Stimulated activated naive CD8-positive, alpha-beta T cell treated with anti-CD3 and anti-CD28 coated beads, Interleukin-15, Interleukin-2, amounts not matched to agents 100 U/mL and 50 U/mL, for 24 hours (primary cell): Measurements from ENCODE around the gene ATP1A4.
"Not testable (repeated sequence)": the region's sequence is repeated elsewhere in the genome, so short reads cannot be mapped to it uniquely, and the experiment has no call there.

ENCODE experiments used
- ATAC-seq: fragments of 150-1000 bp; cut with Tn5 transposase; one replicate; pipeline ENCODE4 v1.10.0; 2021
- DNase-seq: peaks from one replicate; pipeline ENCODE4 v3.0.0; 2021

ATP1A4 gene

GRCh38 chr1:160123726-160124125, 27.7 kb upstream of the ATP1A4 start:
- no peak for ATAC-seq
- no peak for DNase-seq

GRCh38 chr1:160124705-160125478, 26.5 kb upstream of the ATP1A4 start:
- no peak for ATAC-seq
- no peak for DNase-seq

GRCh38 chr1:160125746-160126145, 25.7 kb upstream of the ATP1A4 start:
- ATAC-seq: peak; percentile 10
- no peak for DNase-seq

GRCh38 chr1:160126342-160126741, 25.1 kb upstream of the ATP1A4 start:
- not testable (repeated sequence) for DNase-seq, ATAC-seq

GRCh38 chr1:160127381-160127780, 24.0 kb upstream of the ATP1A4 start:
- DNase-seq (no peak), ATAC-seq (no peak)

GRCh38 chr1:160127865-160128523, 23.4 kb upstream of the ATP1A4 start:
- no peak for DNase-seq
- peak; percentile 7 for ATAC-seq

GRCh38 chr1:160128636-160129035, 22.8 kb upstream of the ATP1A4 start:
- DNase-seq (no peak), ATAC-seq (no peak)

- ATAC-seq: no peak
- DNase-seq: no peak
Measured at GRCh38 chr1:160129046-160129445, 22.4 kb upstream of the ATP1A4 start.

- DNase-seq (no peak), ATAC-seq (no peak)
Measured at GRCh38 chr1:160129558-160129957, 21.8 kb upstream of the ATP1A4 start.

GRCh38 chr1:160129966-160130365, 21.4 kb upstream of the ATP1A4 start:
- ATAC-seq: no peak

GRCh38 chr1:160130486-160130885, 20.9 kb upstream of the ATP1A4 start:
- no peak for ATAC-seq
- DNase-seq: no peak

More at GRCh38 chr1:160129966-160130365, 21.4 kb upstream of the ATP1A4 start:
- DNase-seq: no peak

- DNase-seq: no peak
- no peak for ATAC-seq
Measured at GRCh38 chr1:160130939-160131338, 20.5 kb upstream of the ATP1A4 start.

GRCh38 chr1:160131803-160132565, 19.4 kb upstream of the ATP1A4 start:
- no peak for ATAC-seq

GRCh38 chr1:160133990-160134770, 17.2 kb upstream of the ATP1A4 start:
- DNase-seq: no peak
- no peak for ATAC-seq

More at GRCh38 chr1:160131803-160132565, 19.4 kb upstream of the ATP1A4 start:
- DNase-seq: no peak

GRCh38 chr1:160134791-160135572, 16.4 kb upstream of the ATP1A4 start:
- no peak for DNase-seq
- no peak for ATAC-seq

GRCh38 chr1:160136121-160136925, 15.1 kb upstream of the ATP1A4 start:
- DNase-seq (no peak), ATAC-seq (no peak)

- DNase-seq: no peak
- no peak for ATAC-seq
Measured at GRCh38 chr1:160136926-160137200, 14.5 kb upstream of the ATP1A4 start.

- DNase-seq: no peak
- no peak for ATAC-seq
Measured at GRCh38 chr1:160137216-160137862, 14.1 kb upstream of the ATP1A4 start.

GRCh38 chr1:160139840-160140239, 11.6 kb upstream of the ATP1A4 start:
- DNase-seq (no peak), ATAC-seq (no peak)

- no peak for DNase-seq
- no peak for ATAC-seq
Measured at GRCh38 chr1:160143695-160144094, 7.7 kb upstream of the ATP1A4 start.
